GM13977 (cell line): ENCODE measurements around the gene SPIB.

Experiments used
- DNase-seq: peaks from one replicate; pipeline ENCODE4 v3.0.0; 2012; ENCODE audit warnings: low spot score
- in situ Hi-C: fragments of 300-500 bp; cut with MboI; formaldehyde crosslinking; loops from one replicate; pipeline ENCODE4 v1.12.0; 2022; ENCODE audit warnings: low sequenced_read_pairs, low pct_unique_long_range_greater_than_20kb, mixed read lengths, inconsistent platforms; ENCODE audit not compliant: unreplicated experiment
- TF ChIP-seq, protein P1 (sequence below): IDR thresholded peaks from 2 replicates; pipeline ENCODE4 v1.5.1; 2012; ENCODE audit warnings: mild to moderate bottlenecking, control low read depth; ENCODE audit not compliant: insufficient read depth; ENCODE audit errors: extremely low read depth, missing control alignments

The SPIB gene

DNA sequence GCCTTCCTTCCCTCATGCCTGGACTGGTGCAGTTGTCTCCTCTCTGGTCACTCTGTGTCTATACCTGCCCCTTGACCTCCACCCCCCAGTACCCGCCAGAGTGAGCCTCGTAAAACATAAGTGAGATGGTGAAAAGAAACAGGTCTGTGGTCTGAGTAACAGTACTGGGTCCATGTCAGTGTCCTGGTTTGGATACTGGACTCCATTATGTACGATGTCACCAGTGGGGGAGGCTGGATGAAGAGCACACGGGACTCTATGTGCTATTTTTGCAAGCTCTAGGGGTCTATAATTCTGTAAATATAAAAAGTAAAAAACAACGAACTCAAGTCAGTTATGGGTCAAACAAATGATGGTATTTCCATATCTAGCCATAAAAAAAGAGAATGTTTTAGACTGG is 28.3 kb downstream of the SPIB start:
- no peak for DNase-seq
- TF ChIP-seq, protein P1, sequence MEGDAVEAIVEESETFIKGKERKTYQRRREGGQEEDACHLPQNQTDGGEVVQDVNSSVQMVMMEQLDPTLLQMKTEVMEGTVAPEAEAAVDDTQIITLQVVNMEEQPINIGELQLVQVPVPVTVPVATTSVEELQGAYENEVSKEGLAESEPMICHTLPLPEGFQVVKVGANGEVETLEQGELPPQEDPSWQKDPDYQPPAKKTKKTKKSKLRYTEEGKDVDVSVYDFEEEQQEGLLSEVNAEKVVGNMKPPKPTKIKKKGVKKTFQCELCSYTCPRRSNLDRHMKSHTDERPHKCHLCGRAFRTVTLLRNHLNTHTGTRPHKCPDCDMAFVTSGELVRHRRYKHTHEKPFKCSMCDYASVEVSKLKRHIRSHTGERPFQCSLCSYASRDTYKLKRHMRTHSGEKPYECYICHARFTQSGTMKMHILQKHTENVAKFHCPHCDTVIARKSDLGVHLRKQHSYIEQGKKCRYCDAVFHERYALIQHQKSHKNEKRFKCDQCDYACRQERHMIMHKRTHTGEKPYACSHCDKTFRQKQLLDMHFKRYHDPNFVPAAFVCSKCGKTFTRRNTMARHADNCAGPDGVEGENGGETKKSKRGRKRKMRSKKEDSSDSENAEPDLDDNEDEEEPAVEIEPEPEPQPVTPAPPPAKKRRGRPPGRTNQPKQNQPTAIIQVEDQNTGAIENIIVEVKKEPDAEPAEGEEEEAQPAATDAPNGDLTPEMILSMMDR: no peak
- in situ Hi-C loops: no loop called here

DNA sequence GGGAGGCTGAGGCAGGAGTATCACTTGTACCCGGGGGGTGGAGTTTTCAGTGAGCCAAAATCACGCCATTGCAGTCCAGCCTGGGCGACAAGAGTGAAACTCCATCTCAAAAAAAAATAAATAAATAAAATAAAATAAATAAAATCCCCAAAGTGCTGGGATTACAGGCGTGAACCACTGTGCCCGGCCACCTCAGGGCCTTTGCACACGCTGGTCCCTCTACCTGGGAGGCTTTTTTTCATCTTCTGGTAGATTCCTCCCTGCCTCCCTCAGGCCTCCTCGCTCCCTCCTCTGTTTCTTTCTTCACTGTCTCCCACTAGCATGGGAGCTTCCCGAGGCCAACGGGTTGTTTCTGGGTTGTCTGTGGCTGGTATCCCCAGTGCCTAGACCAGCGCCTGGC is 29.0 kb downstream of the SPIB start:
- TF ChIP-seq, protein P1: no peak
- in situ Hi-C loops: no loop called here

DNA sequence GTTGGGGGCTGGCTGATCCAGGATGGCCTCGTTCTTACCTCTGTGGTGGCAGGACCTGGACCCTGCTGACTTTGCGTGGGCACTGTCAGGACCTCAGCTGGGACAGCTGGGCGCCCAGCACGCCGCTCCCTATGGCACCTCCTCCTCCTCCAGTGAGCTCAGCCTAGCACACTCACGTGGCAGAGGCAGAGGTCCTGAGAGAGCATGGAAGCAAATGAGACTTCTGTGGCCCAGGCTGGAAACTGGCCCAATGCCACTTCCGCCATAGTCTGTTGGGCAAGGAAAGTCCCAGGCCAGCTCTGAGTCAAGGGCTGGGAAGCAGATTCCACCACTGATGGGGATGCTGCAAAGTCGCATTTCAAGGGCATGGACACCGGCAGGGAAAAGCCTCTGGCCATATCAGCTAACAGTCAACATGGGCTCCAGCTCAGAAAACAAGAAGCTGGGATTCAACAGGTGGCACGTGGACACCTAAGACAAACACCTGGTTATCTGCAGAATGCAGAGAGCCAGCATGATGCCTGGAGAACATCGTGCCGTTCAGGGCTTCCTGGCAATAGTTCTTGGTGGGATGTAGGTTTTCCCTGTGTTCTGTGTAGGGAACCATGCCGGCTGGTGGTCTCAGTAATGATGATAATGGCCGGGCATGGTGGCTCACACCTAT is 30.6 kb downstream of the SPIB start:
- in situ Hi-C loops: no loop called here
- no peak for DNase-seq
- TF ChIP-seq, protein P1: no peak

More for the DNA sequence above, 29.0 kb downstream of the SPIB start:
- DNase-seq: no peak

DNA sequence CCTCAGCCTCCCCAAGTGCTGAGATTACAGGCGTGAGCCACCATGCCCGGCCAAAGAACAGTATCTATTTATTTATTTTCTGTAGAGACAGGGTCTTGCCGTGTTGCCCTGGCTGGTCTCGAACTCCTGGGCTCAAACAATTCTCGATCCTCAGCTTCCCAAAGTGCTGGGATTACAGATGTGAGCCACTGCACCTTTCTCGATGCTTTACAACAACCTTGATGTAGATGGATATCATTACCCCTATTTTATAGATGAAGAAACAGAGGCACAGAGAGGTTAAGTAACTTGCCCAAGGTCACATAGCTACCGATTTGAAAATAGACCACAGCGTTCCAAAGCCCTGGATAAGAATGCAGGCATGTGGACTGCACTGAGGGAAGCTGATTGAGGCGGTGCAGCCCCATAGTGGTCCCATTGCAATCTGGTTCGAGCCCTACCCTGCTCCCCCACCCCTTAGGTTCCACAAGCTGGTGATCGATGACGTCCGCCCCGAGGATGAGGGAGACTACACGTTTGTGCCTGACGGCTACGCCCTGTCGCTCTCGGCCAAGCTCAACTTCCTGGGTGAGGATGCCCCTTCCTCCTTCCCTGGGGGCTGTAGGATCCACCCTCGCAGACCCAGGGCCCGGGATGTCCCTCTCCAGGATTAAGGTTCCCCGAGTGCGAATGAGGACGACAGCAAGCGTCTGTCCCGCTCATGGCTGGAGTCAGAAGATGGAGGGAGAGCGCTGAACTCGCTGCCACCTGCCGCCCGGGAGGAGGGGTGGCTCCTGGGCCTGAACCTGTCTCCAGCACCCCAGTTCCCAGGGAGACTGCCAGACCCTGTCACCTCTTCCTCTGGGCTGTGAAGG is 31.9 kb downstream of the SPIB start:
- no peak for DNase-seq
- TF ChIP-seq, protein P1: no peak
- in situ Hi-C loops: no loop called here

DNA sequence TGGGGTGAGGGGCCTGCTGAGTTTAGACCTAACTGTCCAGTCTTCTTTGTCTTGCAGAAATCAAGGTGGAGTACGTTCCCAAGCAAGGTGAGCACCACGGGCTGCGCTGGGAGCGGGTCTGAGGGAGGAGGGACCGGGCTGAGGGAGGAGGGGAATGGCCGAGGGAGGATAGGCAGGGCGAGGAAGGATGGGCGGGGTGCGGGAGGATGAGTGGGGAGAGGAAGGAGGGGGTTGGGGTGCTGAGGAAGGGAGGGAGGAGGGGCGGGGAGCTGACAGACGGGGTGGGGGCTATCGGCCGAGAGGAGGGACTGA is 32.4 kb downstream of the SPIB start:
- in situ Hi-C loops: no loop called here
- no peak for DNase-seq
- TF ChIP-seq, protein P1: no peak

DNA sequence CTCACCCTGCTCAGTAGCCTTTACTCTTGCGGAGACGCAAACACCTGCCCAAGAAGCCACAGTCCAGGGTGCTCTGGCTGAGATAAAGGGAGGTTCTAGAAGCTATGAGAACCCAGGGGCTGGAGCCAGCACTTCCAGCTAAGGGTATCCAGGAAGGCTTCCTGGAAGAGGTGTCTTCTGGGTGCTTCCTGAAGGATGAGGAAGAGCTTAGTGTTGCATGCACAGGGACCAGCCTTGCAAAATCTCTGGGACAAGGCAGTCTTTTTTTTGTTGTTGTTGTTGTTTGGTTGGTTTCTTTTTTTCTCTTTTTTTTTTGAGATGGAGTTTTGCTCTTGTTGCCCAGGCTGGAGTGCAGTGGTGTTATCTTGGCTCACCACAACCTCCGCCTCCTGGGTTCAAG is 34.5 kb downstream of the SPIB start:
- in situ Hi-C loops: no loop called here
- DNase-seq: no peak
- TF ChIP-seq, protein P1: no peak
